ENCODE measurements around the gene NWD2.

The NWD2 gene

DNA sequence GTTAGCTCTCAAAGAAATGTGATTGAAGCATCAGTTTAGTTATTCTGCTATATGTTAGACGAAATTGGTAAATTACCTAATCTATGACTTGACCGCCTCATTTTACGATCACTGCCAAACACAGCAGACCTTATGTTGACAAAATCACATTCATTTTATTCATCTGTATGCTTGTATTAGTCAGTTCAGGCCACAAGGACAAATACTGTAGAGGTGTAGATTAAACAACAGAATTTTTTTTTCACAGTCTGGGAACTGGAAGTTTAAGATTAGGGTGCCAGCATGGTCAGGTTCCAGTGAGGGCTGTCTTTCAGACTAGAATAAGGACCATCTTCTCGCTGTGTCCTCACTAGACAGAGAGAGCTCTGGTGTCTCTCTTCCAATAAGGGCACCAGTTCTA is 177.1 kb downstream of the NWD2 start:
- peak overlapping the region; percentile 8; the same call in 1 of the 2 replicates for H3K27ac ChIP-seq
- no peak for TF ChIP-seq CTCF (conservative IDR thresholded peaks at IDR 0.05)

- peak overlapping the region; percentile 8; the same call in 1 of the 2 replicates for H3K27ac ChIP-seq
- no peak for TF ChIP-seq CTCF (conservative IDR thresholded peaks at IDR 0.05)
These were observed 177.6 kb downstream of the NWD2 start for GRCh38 chr4:37422102-37422501.

GRCh38 chr4:37422638-37423037 is 178.1 kb downstream of the NWD2 start:
- TF ChIP-seq CTCF (conservative IDR thresholded peaks at IDR 0.05), result no peak
- H3K27ac ChIP-seq, result peak overlapping the region; percentile 8; the same call in 1 of the 2 replicates

- TF ChIP-seq CTCF (conservative IDR thresholded peaks at IDR 0.05), result no peak
- H3K27ac ChIP-seq, result no peak overlapping the region
These were observed 178.8 kb downstream of the NWD2 start for GRCh38 chr4:37423310-37423709.

DNA sequence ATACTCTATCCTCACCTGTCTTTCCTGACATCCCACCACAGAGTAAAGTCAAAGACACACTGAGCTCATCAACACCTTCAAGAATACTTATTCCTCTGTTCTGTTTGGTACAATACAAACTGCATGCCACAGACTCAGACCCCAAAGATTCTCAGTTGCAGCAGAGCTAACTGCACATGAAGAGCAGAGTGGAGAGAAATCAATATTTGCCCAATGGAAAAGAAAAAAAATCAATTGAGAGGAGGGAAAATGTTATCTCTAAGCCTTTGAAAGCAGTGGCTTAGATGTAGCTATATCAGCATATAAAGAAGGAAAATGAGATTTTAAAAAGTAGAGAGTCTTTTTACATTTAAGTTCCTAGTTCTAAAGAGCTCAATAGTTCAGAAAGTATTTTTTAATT is 180.2 kb downstream of the NWD2 start:
- H3K27ac ChIP-seq, result no peak overlapping the region
- no peak for TF ChIP-seq CTCF (conservative IDR thresholded peaks at IDR 0.05)

- no peak overlapping the region for H3K27ac ChIP-seq
- TF ChIP-seq CTCF (conservative IDR thresholded peaks at IDR 0.05), result no peak
These were observed 181.3 kb downstream of the NWD2 start for GRCh38 chr4:37425857-37426256.

GRCh38 chr4:37427193-37427592 is 182.7 kb downstream of the NWD2 start:
- no peak for TF ChIP-seq CTCF (conservative IDR thresholded peaks at IDR 0.05)

GRCh38 chr4:37429906-37430305 is 185.4 kb downstream of the NWD2 start:
- H3K27ac ChIP-seq, result no peak overlapping the region
- no peak for TF ChIP-seq CTCF (conservative IDR thresholded peaks at IDR 0.05)

More at GRCh38 chr4:37427193-37427592, 182.7 kb downstream of the NWD2 start:
- H3K27ac ChIP-seq, result no peak overlapping the region

All from VCaP (cell line).